Renal cortical epithelial cell (primary cell): ENCODE measurements around the gene NRG2. TPM values are rescaled to one million over a fixed set of nuclear protein-coding genes. Genes with fewer than 3 reads are reported as not detected.

ENCODE experiments used
- DNase-seq: peaks from one replicate; pipeline ENCODE4 v3.0.0-alpha.2; 2011; ENCODE audit warnings: low read depth
- total RNA-seq: library from RNA; depleted of rRNA; stranded (reverse); fragments of >200 nt; gene quantifications from 2 replicates; pipeline ENCODE4 v1.2.3, GENCODE V29; 2014

Gene NRG2
- total RNA-seq, 1 donor from 2014 or later = 0.45 TPM

- DNase-seq = no peak
Measured at GRCh38 chr5:139904816-139905661, 138.1 kb downstream of the NRG2 start.

- no peak for DNase-seq
Measured at GRCh38 chr5:139904566-139904815, 138.6 kb downstream of the NRG2 start.

- DNase-seq = no peak
Measured at GRCh38 chr5:139903795-139904565, 139.1 kb downstream of the NRG2 start.

GRCh38 chr5:139903450-139903794, 139.7 kb downstream of the NRG2 start:
- no peak for DNase-seq

GRCh38 chr5:139901986-139902385, 141.1 kb downstream of the NRG2 start:
- no peak for DNase-seq

- DNase-seq = no peak
Measured at GRCh38 chr5:139901251-139901575, 141.9 kb downstream of the NRG2 start.

GRCh38 chr5:139900546-139901250, 142.4 kb downstream of the NRG2 start:
- DNase-seq = no peak

- no peak for DNase-seq
Measured at GRCh38 chr5:139898981-139899380, 144.1 kb downstream of the NRG2 start.

GRCh38 chr5:139897982-139898381, 145.1 kb downstream of the NRG2 start:
- no peak for DNase-seq

- no peak for DNase-seq
Measured at GRCh38 chr5:139897342-139897741, 145.8 kb downstream of the NRG2 start.

GRCh38 chr5:139896718-139897117, 146.4 kb downstream of the NRG2 start:
- no peak for DNase-seq

- DNase-seq = no peak
Measured at GRCh38 chr5:139895647-139896046, 147.5 kb downstream of the NRG2 start.

GRCh38 chr5:139895046-139895445, 148.1 kb downstream of the NRG2 start:
- DNase-seq = no peak

- no peak for DNase-seq
Measured at GRCh38 chr5:139893873-139894272, 149.2 kb downstream of the NRG2 start.

- DNase-seq = no peak
Measured at GRCh38 chr5:139889410-139889809, 153.7 kb downstream of the NRG2 start.

- no peak for DNase-seq
Measured at GRCh38 chr5:139888370-139888769, 154.7 kb downstream of the NRG2 start.

GRCh38 chr5:139886213-139886612, 156.9 kb downstream of the NRG2 start:
- no peak for DNase-seq

- DNase-seq = no peak
Measured at GRCh38 chr5:139885857-139886208, 157.3 kb downstream of the NRG2 start.

- DNase-seq = no peak
Measured at GRCh38 chr5:139885172-139885856, 157.8 kb downstream of the NRG2 start.

GRCh38 chr5:139884734-139885133, 158.4 kb downstream of the NRG2 start:
- no peak for DNase-seq

GRCh38 chr5:139884144-139884543, 159.0 kb downstream of the NRG2 start:
- DNase-seq = no peak

GRCh38 chr5:139882961-139883539, 160.0 kb downstream of the NRG2 start:
- no peak for DNase-seq
